ENCODE data around the gene APOL6. TPM values are rescaled to one million over a fixed set of nuclear protein-coding genes. Genes with fewer than 3 reads are reported as not detected.
"Not testable (repeated sequence)": the region's sequence is repeated elsewhere in the genome, so short reads cannot be mapped to it uniquely, and the experiment has no call there.

The APOL6 gene
- total RNA-seq, 1 donor from 2014 or later, result not detected

DNA sequence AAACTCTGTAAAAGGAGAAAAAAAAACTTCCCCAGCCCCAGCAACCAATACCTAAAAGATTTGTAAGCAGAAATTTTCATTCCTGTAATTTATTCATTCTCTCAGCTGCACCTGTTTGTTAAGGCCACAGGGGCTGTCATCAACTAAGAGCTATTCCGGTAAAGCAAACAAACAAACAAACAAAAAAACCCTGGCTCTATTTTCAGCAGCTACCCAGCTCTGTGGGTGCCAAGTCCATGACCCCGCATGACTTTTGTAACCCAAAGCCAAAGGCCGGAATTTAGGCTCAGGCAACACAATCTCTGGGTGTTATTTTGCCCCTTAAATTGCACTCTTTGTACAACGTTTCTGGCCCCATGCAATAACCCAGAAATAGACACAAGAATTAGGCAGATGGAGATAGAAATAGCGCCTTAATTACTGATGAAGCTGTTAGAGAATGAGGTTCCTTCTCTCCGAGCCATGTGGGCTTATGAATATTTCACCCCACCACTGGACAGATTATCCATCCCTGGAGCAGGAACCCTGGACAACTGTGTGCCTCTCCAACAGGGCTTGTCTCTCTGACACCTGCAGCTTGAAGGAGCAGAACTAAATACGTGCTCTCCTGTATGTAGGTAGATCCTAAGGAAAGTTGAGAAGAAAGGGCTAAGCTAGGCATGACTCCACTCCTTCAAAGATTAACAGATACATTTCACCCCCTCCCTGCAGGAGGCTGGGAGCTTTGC, 29.4 kb downstream of the APOL6 start:
- Mint-ChIP-seq H3K36me3 (ENCODE audit: low read depth) (peaks cover 5% of the 10 kb centered on the region), H3K27ac (ENCODE audit: unreplicated experiment) (no peak overlapping the region), H3K9me3 (peaks cover 9% of the 10 kb centered on the region), H3K4me1 (no peaks in the 10 kb centered on the region), H3K4me3 (no peak overlapping the region), H3K27me3 (ENCODE audit: low read depth) (peaks cover 8% of the 10 kb centered on the region)
- TF ChIP-seq CTCF (conservative IDR thresholded peaks at IDR 0.05), result no peak
- no peak for DNase-seq (ENCODE audit: low read depth, low spot score)

DNA sequence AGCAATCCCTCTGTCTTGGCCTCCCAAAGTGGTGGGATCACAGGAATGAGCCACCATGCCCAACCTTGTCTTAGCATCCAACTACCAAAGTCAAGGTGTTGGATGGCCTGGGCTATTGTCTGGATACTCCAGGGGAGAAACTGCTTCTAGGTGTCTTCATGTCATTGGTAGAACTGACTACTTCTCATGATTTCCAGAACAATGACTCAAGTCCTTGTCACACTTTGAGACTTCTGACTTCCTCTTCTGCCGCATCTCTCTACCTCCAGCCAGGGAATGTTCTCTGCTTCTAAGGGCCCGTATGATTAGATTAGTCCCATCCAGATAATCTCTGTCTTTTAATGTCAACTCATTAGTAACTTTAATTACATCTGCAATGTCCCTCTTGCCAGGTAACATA, 30.6 kb downstream of the APOL6 start:
- Mint-ChIP-seq H3K4me3 (no peak overlapping the region), H3K36me3 (ENCODE audit: low read depth) (peaks cover 5% of the 10 kb centered on the region), H3K27me3 (ENCODE audit: low read depth) (peaks cover 5% of the 10 kb centered on the region), H3K9me3 (peaks cover 6% of the 10 kb centered on the region), H3K4me1 (no peaks in the 10 kb centered on the region), H3K27ac (ENCODE audit: unreplicated experiment) (no peak overlapping the region)
- TF ChIP-seq CTCF (conservative IDR thresholded peaks at IDR 0.05), result no peak
- DNase-seq (ENCODE audit: low read depth, low spot score), result no peak

- H3K4me3 Mint-ChIP-seq; H3K4me1 Mint-ChIP-seq; H3K9me3 Mint-ChIP-seq; DNase-seq (ENCODE audit: low read depth, low spot score); H3K27ac Mint-ChIP-seq (ENCODE audit: unreplicated experiment); H3K27me3 Mint-ChIP-seq (ENCODE audit: low read depth); H3K36me3 Mint-ChIP-seq (ENCODE audit: low read depth): not testable (repeated sequence)
Observed at GRCh38 chr22:35679492-35679891, 31.2 kb downstream of the APOL6 start.

GRCh38 chr22:35681454-35682052, 33.3 kb downstream of the APOL6 start:
- TF ChIP-seq CTCF (conservative IDR thresholded peaks at IDR 0.05), result no peak
- Mint-ChIP-seq H3K4me3 (no peak overlapping the region), H3K9me3 (peaks cover 2% of the 10 kb centered on the region), H3K36me3 (ENCODE audit: low read depth) (no peaks in the 10 kb centered on the region), H3K4me1 (no peaks in the 10 kb centered on the region), H3K27me3 (ENCODE audit: low read depth) (no peaks in the 10 kb centered on the region), H3K27ac (ENCODE audit: unreplicated experiment) (no peak overlapping the region)
- no peak for DNase-seq (ENCODE audit: low read depth, low spot score)

DNA sequence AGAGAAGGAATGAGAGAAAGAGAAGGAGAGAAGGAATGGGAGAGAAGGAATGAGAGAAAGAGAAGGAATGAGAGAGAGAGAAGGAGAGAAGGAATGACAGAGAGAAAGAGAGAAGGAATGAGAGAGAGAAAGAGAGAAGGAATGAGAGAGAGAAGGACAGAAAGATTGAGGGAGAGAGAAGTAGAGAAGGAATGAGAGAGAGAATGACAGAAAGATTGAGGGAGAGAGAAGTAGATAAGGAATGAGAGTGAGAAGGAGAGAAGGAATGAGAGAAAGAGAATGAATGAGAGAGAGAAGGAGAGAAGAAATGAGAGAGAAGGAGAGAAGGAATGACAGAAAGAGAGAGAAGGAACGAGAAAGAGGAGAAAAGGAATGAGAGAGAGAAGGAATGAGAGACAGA, 35.3 kb downstream of the APOL6 start:
- peaks cover 2% of the 10 kb centered on the region for H3K27me3 Mint-ChIP-seq (ENCODE audit: low read depth)
- peak overlapping the region; percentile 14 for H3K27ac Mint-ChIP-seq (ENCODE audit: unreplicated experiment)
- H3K36me3 Mint-ChIP-seq (ENCODE audit: low read depth), result no peaks in the 10 kb centered on the region
- DNase-seq (ENCODE audit: low read depth, low spot score), result no peak
- H3K4me3 Mint-ChIP-seq, result no peak overlapping the region
- H3K9me3 Mint-ChIP-seq, result peaks cover 5% of the 10 kb centered on the region
- no peak for TF ChIP-seq CTCF (conservative IDR thresholded peaks at IDR 0.05)
- H3K4me1 Mint-ChIP-seq, result no peaks in the 10 kb centered on the region

DNA sequence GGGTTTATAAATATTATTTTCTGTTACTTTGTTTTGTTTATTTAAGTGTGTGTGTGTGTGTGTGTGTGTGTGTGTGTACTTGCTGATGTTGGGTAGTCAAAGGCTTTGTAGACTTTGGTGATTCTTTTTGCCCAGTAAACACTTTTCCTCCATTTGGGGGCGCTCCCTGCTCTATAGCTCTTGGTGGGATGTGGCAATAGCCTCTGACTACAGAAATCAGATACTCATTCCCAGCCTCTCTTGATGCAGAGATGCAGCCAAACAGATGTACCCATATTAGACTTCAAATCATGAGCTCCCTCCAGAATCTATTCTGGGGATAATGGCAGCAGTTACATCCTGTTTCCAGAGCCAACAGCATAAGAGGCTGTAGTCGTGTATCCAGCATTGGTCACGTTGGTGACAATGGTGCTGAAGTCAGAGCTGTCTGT, 36.0 kb downstream of the APOL6 start:
- H3K4me1 Mint-ChIP-seq, result no peaks in the 10 kb centered on the region
- no peak overlapping the region for H3K4me3 Mint-ChIP-seq
- H3K36me3 Mint-ChIP-seq (ENCODE audit: low read depth), result no peaks in the 10 kb centered on the region
- TF ChIP-seq CTCF (conservative IDR thresholded peaks at IDR 0.05), result no peak
- peaks cover 6% of the 10 kb centered on the region for H3K27me3 Mint-ChIP-seq (ENCODE audit: low read depth)
- DNase-seq (ENCODE audit: low read depth, low spot score), result no peak
- H3K9me3 Mint-ChIP-seq, result peaks cover 5% of the 10 kb centered on the region
- no peak overlapping the region for H3K27ac Mint-ChIP-seq (ENCODE audit: unreplicated experiment)
